Limb (tissue), 2 donors: Measurements from ENCODE around the gene TADA2B.
"Not testable (repeated sequence)": the region's sequence is repeated elsewhere in the genome, so short reads cannot be mapped to it uniquely, and the experiment has no call there.

Source experiments
- DNase-seq, 2 donors: peaks; one replicate each; pipeline ENCODE4 v3.0.0-alpha.2; 2016; ENCODE audit errors: extremely low spot score in 2 of 2

The TADA2B gene

GRCh38 chr4:7078025-7078424, 34.9 kb downstream of the TADA2B start:
- no peak for DNase-seq

- DNase-seq: not testable (repeated sequence)
Measured at GRCh38 chr4:7079483-7079882, 36.3 kb downstream of the TADA2B start.

- not testable (repeated sequence) for DNase-seq
Measured at GRCh38 chr4:7079909-7080308, 36.7 kb downstream of the TADA2B start.

GRCh38 chr4:7083597-7084563, 40.7 kb downstream of the TADA2B start:
- DNase-seq: no peak

GRCh38 chr4:7084564-7084961, 41.4 kb downstream of the TADA2B start:
- DNase-seq: not testable (repeated sequence)

GRCh38 chr4:7086384-7086783, 43.2 kb downstream of the TADA2B start:
- DNase-seq: no peak

GRCh38 chr4:7087036-7087435, 43.9 kb downstream of the TADA2B start:
- DNase-seq: no peak

- peak in 1 of 2 donors; percentile 2 for DNase-seq
Measured at GRCh38 chr4:7089213-7089986, 46.2 kb downstream of the TADA2B start.

- DNase-seq: no peak
Measured at GRCh38 chr4:7092026-7092425, 48.9 kb downstream of the TADA2B start.

- no peak for DNase-seq
Measured at GRCh38 chr4:7094916-7095315, 51.7 kb downstream of the TADA2B start.

- no peak for DNase-seq
Measured at GRCh38 chr4:7095611-7096155, 52.5 kb downstream of the TADA2B start.

- no peak for DNase-seq
Measured at GRCh38 chr4:7096236-7096635, 53.1 kb downstream of the TADA2B start.

GRCh38 chr4:7101692-7102515, 58.7 kb downstream of the TADA2B start:
- DNase-seq: peak; percentile 51 to 77

GRCh38 chr4:7102516-7102909, 59.3 kb downstream of the TADA2B start:
- not testable (repeated sequence) for DNase-seq

GRCh38 chr4:7103031-7103606, 59.9 kb downstream of the TADA2B start:
- peak; percentile 80 to 83 for DNase-seq

GRCh38 chr4:7103607-7104365, 60.6 kb downstream of the TADA2B start:
- DNase-seq: peak; percentile 44 to 64

- no peak for DNase-seq
Measured at GRCh38 chr4:7104366-7105031, 61.3 kb downstream of the TADA2B start.

- peak in 1 of 2 donors; percentile 61 for DNase-seq
Measured at GRCh38 chr4:7105276-7105675, 62.1 kb downstream of the TADA2B start.

GRCh38 chr4:7107166-7107905, 64.2 kb downstream of the TADA2B start:
- no peak for DNase-seq
